ENCODE data around the gene ENO3. TPM values are rescaled to one million over a fixed set of nuclear protein-coding genes. Genes with fewer than 3 reads are reported as not detected.

The ENO3 gene
- total RNA-seq, 1 experiment from 2014 or later: 29.0 TPM

GRCh38 chr17:4998732-4999429 is 48.0 kb downstream of the ENO3 start:
- H3K36me3 ChIP-seq (ENCODE audit: low read depth): peaks cover 14% of the 10 kb centered on the region; the same call in 1 of the 2 replicates
- no peaks in the 10 kb centered on the region for H3K9me3 ChIP-seq (ENCODE audit: insufficient read depth, low read depth)
- no TSS peak for BruUV-seq (replicated peaks)
- CTCF ChIA-PET: no interaction called here
- intact Hi-C loops (cut with micrococcal nuclease; ENCODE audit: unreplicated experiment): no loop called here
- no peak for TF ChIP-seq CTCF (conservative IDR thresholded peaks at IDR 0.05)
- TF ChIP-seq EZH2 (IDR thresholded peaks at IDR 0.05; ENCODE audit: low read depth): no peak
- H3F3A ChIP-seq (ENCODE audit: insufficient read depth, low read depth): peaks cover 8% of the 10 kb centered on the region; the same call in 1 of the 2 replicates
- peak in 1 of 2 experiments; percentile 46 for DNase-seq
- POLR2A ChIA-PET (ENCODE audit: unreplicated experiment): no interaction called here
- H3K4me1 ChIP-seq (replicated peaks; ENCODE audit: insufficient read depth): peaks cover 17% of the 10 kb centered on the region
- no peaks in the 10 kb centered on the region for H3K27me3 ChIP-seq (ENCODE audit: insufficient read depth, low read depth)
- H4K20me1 ChIP-seq (ENCODE audit: insufficient read depth): peaks cover 5% of the 10 kb centered on the region
- peak overlapping the region; percentile 90; the same call in 1 of the 2 replicates for H2AFZ ChIP-seq
- H3K4me3 ChIP-seq: peak overlapping the region; percentile 76
- H3K4me2 ChIP-seq: peak overlapping the region; percentile 97
- no peaks in the 10 kb centered on the region for H3K9me2 ChIP-seq (ENCODE audit: insufficient read depth)
- peaks cover 22% of the 10 kb centered on the region for H3K79me2 ChIP-seq (ENCODE audit: low read depth)
- no peak overlapping the region for H3K27ac ChIP-seq

GRCh38 chr17:4999430-5000093 is 48.6 kb downstream of the ENO3 start:
- no peak for DNase-seq
- H3K4me2 ChIP-seq: peak overlapping the region; percentile 97
- H3K27me3 ChIP-seq (ENCODE audit: insufficient read depth, low read depth): no peaks in the 10 kb centered on the region
- no peaks in the 10 kb centered on the region for H3K9me3 ChIP-seq (ENCODE audit: insufficient read depth, low read depth)
- ChIA-PET POLR2A (ENCODE audit: unreplicated experiment) (no interaction called here), CTCF (no interaction called here)
- no peaks in the 10 kb centered on the region for H3K9me2 ChIP-seq (ENCODE audit: insufficient read depth)
- peaks cover 17% of the 10 kb centered on the region for H3K4me1 ChIP-seq (replicated peaks; ENCODE audit: insufficient read depth)
- H2AFZ ChIP-seq: no peak overlapping the region
- peak overlapping the region; percentile 76; the same call in 1 of the 2 replicates for H3K4me3 ChIP-seq
- peaks cover 22% of the 10 kb centered on the region for H3K79me2 ChIP-seq (ENCODE audit: low read depth)
- peaks cover 8% of the 10 kb centered on the region; the same call in 1 of the 2 replicates for H3F3A ChIP-seq (ENCODE audit: insufficient read depth, low read depth)
- TSS peak; percentile 47 for BruUV-seq (replicated peaks)
- H3K27ac ChIP-seq: no peak overlapping the region
- peaks cover 5% of the 10 kb centered on the region for H4K20me1 ChIP-seq (ENCODE audit: insufficient read depth)
- intact Hi-C loops (cut with micrococcal nuclease; ENCODE audit: unreplicated experiment): no loop called here
- TF ChIP-seq EZH2 (IDR thresholded peaks at IDR 0.05; ENCODE audit: low read depth): no peak
- no peak for TF ChIP-seq CTCF (conservative IDR thresholded peaks at IDR 0.05)
- peaks cover 21% of the 10 kb centered on the region; the same call in 1 of the 2 replicates for H3K36me3 ChIP-seq (ENCODE audit: low read depth)

GRCh38 chr17:5000237-5000639 is 49.3 kb downstream of the ENO3 start:
- CTCF ChIA-PET: no interaction called here
- POLR2A ChIA-PET (ENCODE audit: unreplicated experiment): no interaction called here

More at GRCh38 chr17:5000237-5000639, 49.3 kb downstream of the ENO3 start:
- no peak overlapping the region for H3K4me2 ChIP-seq
- no TSS peak for BruUV-seq (replicated peaks)
- H3K4me3 ChIP-seq: no peak overlapping the region
- H4K20me1 ChIP-seq (ENCODE audit: insufficient read depth): peaks cover 5% of the 10 kb centered on the region
- peaks cover 17% of the 10 kb centered on the region for H3K4me1 ChIP-seq (replicated peaks; ENCODE audit: insufficient read depth)
- peaks cover 3% of the 10 kb centered on the region; the same call in 1 of the 2 replicates for H3F3A ChIP-seq (ENCODE audit: insufficient read depth, low read depth)
- H3K27ac ChIP-seq: no peak overlapping the region
- peaks cover 27% of the 10 kb centered on the region; the same call in 1 of the 2 replicates for H3K36me3 ChIP-seq (ENCODE audit: low read depth)
- H3K79me2 ChIP-seq (ENCODE audit: low read depth): peaks cover 22% of the 10 kb centered on the region
- no peaks in the 10 kb centered on the region for H3K27me3 ChIP-seq (ENCODE audit: insufficient read depth, low read depth)
- H3K9me3 ChIP-seq (ENCODE audit: insufficient read depth, low read depth): no peaks in the 10 kb centered on the region
- H3K9me2 ChIP-seq (ENCODE audit: insufficient read depth): no peaks in the 10 kb centered on the region
- no peak for DNase-seq
- TF ChIP-seq EZH2 (IDR thresholded peaks at IDR 0.05; ENCODE audit: low read depth) (no peak), CTCF (conservative IDR thresholded peaks at IDR 0.05) (no peak)
- intact Hi-C loops (cut with micrococcal nuclease; ENCODE audit: unreplicated experiment): no loop called here
- no peak overlapping the region for H2AFZ ChIP-seq

Data from PC-9 (cell line).